Medulla oblongata (tissue), 1 donor: ENCODE measurements around the gene SLC8A1.

Experiments
- DNase-seq: peaks from one replicate; pipeline ENCODE4 v3.0.0-alpha.2; 2015; ENCODE audit errors: extremely low spot score

SLC8A1 gene

DNA sequence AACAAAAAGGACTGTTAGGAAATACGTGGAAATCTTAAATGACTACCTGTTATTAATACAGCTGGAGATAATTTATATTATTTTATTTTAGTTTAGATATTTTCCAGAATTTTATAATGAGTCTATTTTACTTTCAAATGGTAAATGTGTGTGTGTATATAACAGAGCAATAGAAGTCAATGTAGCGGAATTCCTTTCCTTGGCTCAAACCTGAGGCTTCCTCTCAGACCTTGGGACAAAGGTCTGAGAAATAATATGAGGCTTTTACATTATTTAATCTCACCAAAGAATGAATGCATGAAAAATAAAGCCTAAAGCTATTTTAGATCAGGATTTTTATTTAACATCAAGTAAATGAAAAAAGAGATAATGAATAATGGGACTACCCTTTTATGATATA, 65.7 kb downstream of the SLC8A1 start:
- no peak for DNase-seq

DNA sequence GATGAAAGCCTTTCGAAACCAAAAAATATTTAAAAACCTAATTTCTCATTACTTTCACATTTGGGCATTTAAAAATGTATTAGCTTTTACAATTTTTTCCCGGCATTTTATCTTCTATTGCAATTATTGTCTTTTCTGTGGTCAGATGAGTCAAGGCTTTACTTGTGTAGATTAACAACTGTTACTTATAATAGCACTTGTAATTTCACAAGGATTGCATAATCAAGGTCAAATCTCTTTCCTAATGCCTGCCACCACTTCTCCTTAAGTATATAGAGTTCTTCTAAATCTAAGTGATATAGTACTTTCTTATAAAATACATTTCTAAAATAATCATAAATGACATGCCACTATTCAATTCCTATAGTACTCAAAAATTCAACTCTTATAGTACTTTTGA, 67.2 kb downstream of the SLC8A1 start:
- no peak for DNase-seq

DNA sequence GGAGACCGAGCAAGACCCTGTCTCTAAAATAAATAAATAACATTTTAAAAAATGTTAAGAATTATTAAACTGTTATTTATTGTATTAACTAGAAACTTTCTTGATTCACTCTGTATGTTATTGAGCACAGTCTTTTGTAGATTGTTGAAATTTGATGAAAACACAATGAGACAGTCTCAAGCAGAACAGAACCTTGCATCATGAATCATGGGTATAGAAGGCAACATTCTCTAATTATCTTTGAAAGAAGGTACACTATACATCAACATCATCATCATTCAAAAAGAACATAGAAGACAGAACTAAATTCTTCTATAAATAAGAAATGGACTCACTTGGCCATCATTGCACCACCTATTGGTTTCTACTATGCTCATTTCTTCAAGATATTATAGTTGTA, 67.7 kb downstream of the SLC8A1 start:
- no peak for DNase-seq

DNA sequence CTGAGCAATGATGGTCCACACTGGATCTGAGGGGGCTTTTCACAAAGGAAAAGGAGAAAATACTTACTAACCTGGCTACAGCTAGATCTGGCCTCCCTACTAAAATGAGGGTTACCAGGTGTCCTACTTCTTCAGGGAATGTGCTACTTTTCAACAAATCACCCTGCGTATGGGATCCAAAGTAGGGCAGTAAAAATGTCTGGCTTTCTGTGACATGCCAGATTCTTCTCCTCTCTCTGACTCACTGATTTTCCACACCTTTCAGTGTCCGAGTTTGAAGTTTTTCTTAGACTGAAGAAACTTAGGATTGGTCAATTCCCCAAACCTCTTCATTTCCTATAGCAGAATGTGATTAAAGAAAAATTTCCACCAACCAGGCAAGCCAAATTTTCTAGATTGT, 71.2 kb downstream of the SLC8A1 start:
- no peak for DNase-seq

DNA sequence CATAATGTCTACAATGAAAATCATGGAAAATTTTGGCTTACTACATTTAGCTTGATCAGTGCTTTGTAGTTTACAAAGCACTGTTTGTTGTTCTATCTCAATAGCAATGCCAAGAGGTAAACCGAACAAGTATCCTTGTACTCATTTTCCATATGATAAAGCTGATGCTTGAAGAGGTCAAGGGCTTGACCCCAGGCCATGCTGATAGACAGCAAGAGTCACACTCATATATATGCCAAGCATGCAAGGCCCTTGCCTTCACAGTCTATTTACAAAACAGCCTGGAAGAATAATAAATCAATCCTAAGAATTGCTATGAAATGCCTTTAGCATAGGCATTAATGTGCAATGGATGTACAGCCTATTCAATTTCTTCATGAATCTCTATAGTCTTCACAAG, 71.8 kb downstream of the SLC8A1 start:
- DNase-seq = no peak

DNA sequence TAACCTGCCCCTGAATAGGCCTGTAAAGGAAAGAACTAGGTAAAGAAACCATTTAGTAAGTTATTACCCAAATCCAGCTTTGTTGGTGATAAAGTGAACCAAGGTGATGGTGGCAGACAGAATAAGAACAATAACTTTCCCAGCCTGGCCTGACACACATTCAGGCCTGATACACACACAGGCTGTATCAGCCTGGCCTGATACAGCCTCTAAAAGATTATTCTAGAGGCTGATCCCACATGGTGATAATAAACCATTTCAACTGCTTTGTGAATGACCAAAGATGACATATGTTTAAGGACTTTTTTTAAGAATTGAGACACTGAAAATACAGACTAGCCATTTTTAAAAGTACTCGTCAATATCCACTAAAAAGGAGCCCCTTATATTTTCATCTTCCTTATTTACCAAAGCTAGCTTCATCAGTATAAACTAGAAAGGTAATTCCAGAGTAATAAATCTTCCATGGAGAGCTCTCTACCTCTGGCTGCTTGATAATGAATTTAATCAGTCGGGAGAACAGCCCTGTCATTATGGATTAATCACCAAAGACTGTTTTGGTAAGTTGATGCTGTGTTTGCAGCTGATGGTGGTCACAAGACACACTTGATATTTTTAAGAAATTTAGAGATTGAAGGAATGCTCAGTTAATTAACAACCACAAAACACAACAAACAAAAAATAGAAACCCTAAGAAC, 77.2 kb downstream of the SLC8A1 start:
- no peak for DNase-seq

DNA sequence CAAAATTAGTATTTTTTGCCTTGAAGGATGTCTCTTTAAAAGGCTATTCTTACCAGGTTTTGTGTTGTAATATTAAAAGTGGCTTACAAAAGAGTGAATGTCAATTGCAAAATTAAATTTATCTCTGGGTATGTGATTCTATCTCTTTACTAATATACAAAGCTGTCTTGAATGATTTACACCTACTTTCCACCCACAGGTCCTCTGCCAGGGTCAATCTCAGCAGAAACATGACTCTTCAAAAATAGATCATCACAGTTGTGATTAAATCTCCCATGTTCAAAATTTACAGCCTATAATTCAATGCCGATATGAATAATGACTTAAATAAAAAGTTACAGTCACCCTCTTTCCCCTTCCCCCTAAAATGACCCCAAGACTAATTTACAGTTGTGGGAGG, 78.8 kb downstream of the SLC8A1 start:
- DNase-seq = no peak

DNA sequence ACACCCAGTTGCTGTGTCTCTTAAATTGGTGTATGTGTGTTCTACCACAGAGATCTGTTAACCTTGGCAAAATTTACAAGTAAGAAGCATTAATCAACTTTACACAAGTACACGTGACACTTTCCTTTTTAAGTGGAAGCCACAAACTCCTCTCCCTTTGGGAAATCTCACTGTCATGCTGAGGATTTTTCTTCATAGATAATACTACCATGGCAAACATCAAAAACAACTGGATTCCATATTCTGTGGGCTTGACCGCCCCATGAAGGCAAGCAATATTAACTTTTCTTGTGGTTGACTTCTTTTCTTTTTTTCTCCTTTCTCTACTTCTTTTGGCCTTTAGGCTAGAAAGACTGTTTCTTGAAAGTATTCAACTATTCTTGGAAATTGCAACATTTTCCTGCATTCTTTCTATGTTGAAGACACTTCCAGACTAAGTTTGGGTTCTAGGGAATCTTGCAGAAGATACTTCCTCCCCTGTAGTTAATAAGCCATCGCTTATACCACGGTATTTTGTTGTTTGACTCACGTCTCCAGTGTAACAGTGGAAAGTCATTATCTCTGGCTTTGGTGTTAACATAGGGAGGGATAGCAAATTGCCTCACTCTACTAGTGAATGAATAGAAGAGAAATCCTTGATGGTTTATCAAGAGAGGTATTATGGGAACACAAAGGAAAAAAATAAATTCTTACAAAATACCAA, 79.5 kb downstream of the SLC8A1 start:
- no peak for DNase-seq

DNA sequence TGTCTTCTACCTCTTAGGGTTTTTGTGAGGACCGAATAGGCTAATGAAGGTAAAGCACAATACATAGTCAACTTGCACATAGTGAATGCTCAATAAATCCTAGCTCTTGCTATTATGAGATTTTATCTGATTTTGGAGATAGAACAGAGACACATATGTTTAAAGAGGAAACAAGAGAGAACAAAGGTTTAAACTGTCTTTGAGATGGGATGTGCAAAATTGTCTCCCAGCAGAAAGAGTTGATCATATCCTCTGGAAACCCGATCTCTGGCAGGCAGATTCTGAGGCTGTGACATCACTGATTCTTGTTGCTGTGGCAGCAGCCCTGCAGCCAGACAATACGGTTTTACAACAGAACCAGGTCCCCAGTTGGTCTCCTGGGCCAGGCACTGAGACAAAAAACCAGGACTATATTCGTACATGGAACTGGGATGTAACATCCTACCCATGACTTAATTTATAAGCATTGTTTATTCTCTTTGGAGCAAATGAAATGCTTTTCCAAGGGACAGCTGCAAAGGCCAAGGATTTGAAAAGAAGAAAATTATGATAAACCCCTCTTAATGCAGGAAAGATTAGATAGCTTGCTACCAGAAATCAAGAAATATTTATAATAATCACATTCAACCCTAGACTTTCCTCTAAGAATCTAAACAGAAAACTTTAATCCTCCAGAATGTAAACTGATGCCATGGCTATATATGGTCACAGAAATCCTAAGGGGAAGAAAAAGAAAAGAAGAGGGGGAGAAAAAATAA, 80.2 kb downstream of the SLC8A1 start:
- no peak for DNase-seq

DNA sequence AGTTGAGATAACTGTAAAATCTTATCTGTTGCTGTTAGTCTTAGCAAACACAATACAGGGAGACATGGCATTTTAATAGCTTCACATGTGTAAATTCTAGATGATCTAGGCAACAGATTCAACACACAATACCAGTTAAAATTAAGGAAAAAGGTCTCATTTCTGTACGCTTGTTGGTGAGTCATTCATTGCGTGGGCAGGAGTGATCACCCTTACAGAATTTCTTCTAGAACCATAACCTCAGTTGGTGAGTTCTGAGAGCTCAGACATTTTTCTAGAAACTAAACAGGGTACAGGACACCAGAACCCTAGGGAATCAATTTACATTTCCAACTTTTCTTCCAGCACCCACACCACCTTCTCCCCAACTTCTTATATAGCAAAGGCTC, 81.9 kb downstream of the SLC8A1 start:
- no peak for DNase-seq

DNA sequence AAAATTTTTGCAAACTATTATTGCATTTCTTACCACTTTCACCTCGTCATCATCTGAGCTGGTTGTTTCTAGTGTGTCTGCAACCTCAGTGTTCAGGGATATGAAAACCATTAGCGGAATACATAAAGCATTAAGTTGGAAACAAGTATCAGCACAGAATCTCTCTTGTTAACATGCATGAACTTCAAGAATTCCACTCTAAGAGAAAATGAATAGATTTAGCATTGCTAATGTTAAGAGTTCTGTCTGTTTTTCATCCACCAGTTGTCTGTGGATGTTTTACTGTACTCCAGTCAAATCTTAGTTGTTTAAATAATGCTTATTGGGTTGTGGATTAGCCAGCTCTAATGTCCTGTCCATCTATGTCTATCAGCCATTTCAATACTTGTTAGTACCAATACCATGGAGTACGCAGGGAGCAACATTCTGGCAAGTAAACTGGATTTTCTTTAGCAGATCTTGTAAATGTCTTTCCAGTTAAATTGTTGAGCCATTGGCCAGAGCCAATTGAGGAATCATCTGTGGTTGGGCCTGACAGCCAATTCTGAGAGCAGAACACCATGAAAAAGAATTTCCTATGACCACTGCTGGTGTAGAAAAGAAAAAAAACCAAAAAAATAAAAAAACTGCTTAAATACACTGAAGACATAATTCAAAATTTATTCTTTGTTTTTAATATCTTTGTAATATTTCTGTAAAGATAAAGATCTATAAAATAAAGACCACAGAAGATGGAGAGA, 82.5 kb downstream of the SLC8A1 start:
- no peak for DNase-seq

DNA sequence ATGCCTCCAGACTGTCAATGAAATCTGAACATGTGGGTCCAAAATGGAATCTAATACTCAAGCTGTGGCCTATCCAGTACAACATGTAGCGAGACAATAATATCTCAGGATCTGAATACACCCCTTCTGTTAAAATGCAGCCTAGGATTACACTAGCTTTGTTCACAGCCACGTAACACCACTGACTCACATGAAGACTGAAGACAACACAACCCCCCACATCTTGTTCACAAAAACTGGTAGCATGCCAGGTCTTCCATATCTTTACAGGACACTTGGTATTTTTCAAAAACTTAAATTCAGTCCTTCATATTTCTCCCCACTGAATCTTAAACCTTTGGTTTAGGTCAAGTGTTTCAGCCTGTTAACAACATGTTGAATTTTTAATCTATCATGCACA, 84.2 kb downstream of the SLC8A1 start:
- no peak for DNase-seq

DNA sequence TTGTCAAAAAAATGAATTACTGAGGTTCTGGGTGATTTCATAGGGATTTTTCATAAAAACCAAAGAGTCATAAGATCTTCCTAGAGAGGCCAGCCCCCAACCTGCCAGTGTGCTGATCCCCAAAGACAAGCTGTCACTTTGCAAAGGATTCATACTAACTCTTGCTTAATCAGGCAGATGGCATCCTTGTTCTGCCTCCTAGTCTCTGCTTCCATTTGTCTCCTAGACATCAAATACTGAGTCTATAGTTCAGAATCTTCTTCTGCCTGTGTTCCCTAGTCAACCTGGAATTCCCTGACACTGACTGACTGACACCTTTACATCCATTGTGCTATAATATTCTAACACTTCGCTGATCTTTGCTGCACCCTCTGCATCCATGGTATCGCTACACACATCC, 84.9 kb downstream of the SLC8A1 start:
- DNase-seq = no peak

DNA sequence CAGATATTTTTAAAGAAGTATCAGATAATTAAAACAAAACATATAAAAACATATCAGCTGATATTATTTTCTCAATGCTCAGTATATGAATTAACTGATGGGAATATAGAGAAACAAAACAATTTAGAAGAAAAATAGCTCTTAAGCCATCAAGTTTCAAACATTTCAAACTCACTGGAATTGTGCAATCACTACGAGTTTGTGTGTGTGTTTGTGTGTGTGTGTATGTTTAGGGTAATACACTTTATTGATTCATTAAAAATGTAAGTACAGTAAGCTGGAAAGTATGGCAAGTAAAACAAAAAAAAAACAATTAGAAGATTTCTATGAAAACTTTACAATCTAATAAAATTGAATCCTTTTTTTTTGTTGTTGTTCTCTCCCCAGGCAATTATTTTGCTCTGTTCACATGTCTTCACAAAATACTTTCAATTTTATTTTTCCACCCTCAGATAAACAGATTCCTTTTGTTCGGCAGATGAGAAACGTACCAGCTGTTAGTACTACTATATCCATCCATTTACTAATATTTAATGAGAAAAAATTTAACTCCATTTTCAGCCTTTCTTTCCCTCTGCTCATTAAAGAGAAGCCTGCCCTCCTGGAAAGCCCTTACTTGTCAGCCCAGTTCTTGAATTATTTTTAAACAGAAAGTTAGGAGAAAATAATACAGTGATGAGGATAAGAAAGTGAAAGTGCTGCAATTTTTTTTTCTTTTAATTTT, 87.6 kb downstream of the SLC8A1 start:
- no peak for DNase-seq

DNA sequence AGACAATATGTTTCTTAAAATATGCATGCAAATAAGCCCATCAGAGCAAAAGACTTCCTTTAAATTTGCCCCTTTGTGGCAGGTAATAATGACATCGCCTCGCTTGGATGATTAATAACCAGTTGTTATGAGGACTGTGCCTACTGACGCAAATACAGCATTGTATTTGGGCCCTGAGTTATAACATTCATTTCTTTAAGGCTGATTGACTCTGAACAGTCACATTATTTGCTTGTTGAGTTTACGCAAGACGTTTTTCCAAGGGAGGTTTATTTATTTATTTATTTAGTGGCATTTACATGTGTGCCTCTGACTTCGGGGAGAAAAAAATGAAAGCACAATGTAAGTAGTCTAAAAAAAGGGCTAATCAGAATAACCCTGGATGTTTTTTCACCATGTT, 88.3 kb downstream of the SLC8A1 start:
- DNase-seq = no peak

DNA sequence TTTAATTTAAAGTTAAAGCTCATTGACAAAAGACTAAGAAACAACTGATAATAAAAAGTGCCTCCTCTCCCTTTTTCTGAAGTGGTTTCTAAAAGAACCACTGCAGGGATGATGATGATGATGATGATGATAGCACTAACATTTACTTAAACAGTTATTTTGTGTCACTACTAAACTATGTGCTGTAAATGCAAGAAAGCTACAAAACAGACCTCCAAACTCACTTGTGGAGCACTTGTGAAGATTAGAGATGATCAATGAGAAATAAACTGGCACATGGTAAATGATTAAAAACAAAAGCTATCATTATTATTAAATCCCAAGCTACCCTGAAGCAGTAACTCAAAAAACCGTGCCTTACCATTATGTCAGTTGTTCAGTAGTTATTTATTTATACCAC, 88.7 kb downstream of the SLC8A1 start:
- no peak for DNase-seq

DNA sequence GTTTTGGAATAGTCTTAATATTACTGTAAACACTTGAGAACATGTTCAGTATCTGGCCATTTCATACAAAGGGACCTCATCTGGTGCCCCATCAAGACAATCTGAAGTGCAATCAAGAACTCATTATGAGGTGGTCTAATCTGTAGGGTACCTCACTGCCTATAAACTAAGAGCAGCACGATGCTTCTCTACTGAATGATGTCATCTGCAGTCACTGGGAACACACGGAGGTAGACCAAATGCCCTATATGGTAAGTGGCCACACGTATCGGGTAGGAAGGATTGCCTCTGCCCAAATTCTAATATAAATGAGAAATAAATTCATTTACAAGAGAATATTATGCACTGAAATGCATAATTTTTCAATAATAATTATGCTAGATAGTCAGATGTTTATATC, 90.4 kb downstream of the SLC8A1 start:
- no peak for DNase-seq

DNA sequence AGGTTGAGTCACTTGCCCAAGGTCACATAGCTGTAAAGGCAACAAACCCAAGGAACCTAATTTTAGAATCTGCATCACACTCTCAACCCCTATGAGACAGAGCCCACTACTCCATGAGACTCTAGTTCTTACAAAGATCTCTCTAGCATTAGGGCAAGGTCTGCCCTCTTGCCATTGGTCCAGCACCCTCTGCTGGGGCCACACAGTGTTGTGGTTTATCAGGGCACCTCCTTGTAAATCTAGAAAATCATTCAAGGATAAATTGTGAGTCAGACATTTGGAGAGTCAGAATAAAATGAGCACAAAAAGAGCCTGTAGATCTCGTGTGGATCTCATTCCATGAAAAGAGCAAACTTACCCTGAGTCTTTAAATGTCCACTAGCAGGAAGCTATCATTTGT, 91.2 kb downstream of the SLC8A1 start:
- no peak for DNase-seq

DNA sequence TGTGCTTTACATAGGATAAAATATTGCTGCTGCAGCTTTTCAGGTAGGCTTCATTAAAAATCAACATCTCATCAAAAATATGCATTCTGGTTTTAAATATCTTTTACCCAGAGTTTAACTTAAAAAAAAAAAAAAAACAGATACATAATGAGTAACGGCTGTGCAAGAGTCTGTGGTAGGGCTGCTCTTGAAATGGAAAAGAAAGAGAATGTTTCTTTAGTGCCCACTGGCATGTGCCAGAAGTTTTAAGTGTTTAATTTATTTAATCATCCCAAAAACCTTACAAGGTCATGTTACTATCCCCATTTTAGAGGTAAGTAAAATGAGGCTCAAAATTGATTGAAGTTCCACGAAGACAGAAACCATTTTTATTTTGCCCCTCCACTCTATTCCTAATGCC, 92.1 kb downstream of the SLC8A1 start:
- DNase-seq = no peak

DNA sequence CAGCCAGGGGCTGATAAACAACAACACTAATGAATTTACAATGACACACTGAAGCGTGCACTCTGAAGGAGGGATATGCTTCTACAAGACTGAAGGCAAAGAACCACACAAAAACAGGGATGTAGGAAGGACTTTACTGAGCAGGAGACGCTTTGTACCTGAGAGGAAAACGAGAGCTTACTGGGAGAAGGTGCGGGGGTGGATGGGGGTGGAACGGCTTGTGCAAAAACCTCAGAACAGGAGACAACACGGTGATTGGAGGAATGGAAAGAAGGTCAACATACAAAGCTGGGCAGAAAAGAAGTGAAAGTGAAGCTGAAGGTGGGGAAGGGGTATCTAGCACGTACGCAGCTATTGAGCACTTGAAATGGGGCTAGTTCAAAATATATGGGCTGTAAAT, 93.1 kb downstream of the SLC8A1 start:
- no peak for DNase-seq

DNA sequence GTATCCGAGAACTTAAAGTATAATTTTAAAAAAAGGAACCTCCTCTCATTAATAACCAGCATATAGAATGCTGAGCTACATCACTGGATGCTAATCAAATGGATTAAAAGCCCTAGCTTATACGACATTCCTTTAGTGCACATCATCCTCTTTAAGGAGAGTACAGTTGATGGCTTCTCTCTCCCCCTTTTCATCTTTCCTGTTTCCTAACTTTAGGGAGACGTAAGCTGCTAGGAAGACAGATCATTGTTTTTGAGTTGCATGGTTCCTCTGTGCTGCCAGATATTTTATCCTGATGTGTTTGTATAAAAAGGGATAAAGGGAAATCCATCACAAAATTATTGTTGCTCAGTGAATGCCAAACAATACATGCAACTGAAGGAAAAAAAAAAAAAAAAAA, 94.2 kb downstream of the SLC8A1 start:
- no peak for DNase-seq

DNA sequence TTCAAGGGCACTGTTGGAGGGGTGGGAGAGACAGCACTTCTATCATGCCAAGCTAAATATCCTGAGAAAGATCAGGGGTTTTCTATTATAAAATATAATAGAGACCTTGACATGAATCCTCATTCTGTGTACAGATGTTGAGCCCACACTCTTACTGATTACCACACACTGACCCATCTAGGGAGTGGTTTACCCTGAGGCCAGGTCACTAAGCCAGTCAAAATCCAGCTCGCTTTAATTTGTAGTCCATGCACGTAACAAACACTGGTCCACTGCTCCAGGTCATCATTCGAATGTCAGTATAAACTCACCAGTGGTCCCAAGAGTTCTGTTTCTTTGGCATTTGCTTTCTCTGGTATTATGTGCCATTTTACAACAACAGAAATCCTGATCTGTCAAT, 96.4 kb downstream of the SLC8A1 start:
- DNase-seq = no peak
